MM.1S (cell line): Measurements from ENCODE around the gene HIF1AN.

Experiments used
- CTCF ChIP-seq: fragments of 300-600 bp; sonication (generic); IDR thresholded peaks from 2 replicates; pipeline ENCODE4 v1.5.1; 2016; ENCODE audit warnings: antibody characterized with exemption, low read length, mixed read lengths
- EZH2phosphoT487 ChIP-seq: fragments of 300-600 bp; sonication (generic); IDR thresholded peaks from 2 replicates; pipeline ENCODE4 v1.6.1; 2018; ENCODE audit warnings: antibody characterized with exemption, low read length

GRCh38 chr10:100510533-100511308 is 25.0 kb upstream of the HIF1AN start:
- TF ChIP-seq CTCF, result peak; percentile 19; the same call in 1 of the 2 replicates
- no peak for TF ChIP-seq EZH2phosphoT487
